NK-92 (cell line): ENCODE data around the gene GH2.

Experiments used
- DNase-seq: peaks from one replicate; lab custom pipeline; 2025; ENCODE audit not compliant: unreplicated experiment; lab: John Stamatoyannopoulos, UW

Gene GH2

DNA sequence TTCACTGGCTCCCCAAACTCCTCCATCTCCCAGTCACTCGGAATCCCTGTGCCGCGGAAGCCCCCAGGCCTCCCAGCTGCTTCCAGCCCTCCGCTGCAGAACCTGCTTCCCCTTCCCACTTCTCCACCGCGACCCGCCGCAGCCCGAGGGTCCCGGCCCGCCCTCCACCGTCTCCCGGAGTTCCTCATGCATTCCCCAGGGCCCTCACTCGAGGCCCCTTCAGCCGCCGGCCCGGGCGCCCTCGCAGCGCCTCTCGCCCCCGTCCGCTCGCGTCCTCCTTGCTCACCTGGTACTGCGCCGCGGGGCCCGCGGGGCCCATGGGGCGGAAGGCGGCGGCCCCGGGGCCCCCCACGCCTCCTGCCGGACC is 39.6 kb downstream of the GH2 start:
- DNase-seq = no peak

DNA sequence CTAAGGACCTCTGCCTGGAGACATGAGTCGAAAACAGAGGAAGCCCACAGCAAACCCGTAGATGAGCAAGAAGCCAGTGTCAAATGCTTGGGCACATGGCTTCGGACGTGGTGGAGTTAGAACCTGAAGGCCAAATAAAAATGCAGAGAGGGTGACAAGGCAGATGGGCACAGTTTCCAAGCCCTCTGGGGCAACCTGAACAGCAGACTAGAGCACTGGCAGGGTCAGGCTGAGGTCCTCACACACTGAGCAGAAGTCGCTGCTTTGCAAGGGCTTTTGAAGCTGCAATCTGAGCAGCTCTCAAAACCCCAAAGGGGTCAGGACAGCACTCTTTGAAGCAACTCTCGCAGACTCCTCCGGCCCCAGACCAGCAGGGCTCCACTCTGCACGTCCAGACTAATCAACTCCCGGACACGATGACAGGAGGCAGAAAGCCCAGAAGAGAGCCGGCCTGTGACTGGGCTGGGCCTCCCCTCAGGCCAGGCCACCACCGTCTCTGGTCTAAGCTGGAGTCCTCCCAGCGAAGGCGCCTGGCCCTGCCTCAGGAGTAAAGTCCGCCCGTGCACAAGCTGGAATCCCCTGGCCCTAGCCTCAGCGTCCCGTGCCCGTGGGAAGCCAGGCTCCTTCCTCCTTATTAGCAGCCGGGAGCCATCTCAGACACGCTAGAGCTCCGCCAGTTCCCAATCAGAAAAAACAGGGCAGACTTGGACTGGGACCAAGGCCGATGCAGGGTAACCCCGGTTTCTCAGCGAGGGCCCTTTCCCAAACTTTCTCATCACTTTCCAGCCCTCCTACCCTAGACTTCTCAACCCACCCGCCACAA is 40.2 kb downstream of the GH2 start:
- DNase-seq = no peak

DNA sequence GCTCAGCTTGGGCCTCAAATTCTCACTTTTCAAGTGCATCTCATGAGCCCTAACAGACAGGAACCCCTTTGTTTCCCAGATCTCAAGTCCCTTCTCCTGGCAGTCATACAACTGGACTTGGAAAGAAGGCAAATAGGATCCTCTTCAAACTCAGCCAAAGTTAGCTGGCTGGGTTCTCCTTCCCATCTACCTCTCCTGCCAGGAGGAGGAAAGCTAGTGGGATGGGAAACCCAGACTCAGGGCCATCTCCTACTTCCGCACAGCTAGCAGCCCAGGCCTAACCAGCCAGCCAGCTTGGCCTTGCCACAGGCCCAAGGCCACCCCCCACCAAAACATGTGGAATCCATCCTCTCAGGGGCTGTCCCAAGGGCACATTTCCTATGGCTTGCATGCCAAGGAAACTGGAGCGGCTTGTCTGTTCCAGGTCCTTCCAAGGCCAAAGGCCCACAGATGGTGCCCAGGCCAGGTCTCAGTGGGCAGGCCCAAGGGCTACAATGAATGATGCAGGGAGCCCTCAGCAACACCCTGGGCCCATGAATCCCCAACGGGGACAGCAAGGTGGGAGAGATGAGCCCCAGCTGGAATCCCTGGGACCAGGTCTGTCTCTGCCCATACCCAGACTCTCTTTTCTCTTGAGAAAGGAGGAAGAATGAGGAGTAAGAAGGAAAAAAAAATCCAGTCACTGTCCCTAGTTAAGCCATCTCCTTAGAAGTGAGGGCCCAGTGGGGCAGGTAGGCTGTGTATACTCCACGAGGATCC is 41.0 kb downstream of the GH2 start:
- DNase-seq = no peak

DNA sequence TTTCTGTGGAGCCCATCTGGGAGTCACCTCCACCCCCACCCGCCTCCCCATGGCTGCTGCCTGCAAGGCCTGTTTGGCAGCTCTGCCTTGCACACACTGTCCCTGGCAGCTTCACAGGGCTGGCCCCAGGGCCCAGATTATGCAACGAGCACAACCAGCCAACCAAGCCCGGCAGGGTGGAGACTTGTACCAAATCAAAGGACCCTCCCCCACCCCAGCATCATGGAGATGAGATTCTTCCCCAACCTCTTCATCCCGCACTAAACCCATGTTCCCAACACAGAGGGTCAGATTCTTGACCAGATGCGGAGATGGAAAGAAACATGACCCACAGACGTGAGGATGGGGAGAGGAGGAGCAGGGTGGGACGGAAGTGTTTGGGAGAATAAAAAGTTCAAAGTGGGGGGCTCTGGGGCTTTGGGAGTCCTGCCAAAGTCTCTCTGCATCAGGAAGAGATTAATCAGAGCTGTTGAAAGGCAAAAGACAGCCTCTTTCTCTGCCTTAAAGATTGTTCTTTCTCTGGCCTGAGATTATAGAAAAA is 43.0 kb downstream of the GH2 start:
- DNase-seq = no peak

DNA sequence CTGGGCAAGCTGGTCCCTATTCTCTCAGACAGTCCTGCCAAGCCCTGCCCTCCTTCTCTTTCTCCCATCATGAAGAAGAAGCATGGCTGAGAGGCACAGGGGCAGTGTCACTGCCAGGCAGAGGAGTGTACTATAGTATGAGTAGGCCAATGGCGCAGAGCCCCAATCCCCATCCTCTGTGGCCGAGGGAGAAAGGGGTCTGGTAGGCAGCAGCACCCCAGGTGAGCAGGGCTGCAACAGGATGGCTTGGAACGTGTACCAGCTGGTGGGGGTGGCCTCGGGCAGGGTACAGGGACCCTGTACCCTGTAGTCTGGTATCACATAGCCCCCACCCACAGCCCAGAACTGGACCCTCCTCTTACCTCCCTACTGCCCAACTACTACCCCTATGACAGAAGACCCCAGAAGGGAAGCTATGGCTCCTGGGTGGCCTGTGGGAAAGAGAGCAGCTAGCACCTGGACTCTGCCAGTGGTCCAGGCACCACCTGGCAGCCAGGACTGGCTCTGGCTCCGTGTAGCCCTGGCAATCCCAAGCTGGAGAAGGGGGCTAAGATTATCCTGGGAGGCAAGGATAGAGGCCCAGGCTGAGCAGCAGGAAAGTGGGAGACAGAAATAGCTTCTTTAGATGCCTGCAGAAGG is 43.7 kb downstream of the GH2 start:
- no peak for DNase-seq

DNA sequence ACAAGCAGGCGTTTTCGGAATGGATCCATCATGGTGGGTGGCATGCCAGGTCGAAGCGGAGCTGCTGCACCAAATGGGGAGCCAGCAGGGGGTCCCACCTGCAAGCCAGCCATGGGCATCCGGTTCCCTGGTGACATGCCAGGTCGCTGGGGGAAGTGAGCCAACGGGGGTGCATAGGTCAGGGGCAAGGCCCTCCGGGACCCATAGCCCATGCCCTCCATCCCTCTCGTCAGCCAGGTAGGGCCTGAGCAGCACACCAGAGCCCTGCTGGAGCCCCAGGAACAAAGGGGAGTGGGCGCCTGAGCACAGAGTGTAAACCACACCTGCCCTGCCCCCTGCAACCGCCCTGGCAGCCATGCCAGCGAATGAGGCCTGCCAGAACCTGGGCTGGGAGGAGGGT is 44.3 kb downstream of the GH2 start:
- DNase-seq = no peak

DNA sequence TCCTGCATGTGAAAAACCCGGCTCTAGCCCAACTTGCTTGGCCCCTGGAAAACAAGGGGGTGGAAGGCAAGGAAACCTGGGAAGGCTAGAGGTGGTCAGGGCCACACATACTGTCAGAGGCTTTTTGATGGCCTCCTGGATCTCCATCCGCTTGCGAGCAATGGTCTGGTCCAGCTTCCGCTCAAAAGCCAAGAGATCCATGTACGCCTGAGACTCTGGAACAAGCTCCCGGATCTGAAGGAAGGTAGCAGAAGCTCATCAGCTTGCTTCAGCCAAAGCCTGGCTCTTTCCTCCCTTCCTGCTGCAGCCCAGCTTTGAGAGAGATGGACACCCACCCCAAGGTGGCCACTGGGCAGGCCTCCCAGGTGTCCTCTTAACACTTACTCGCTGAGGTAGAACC is 44.9 kb downstream of the GH2 start:
- no peak for DNase-seq

DNA sequence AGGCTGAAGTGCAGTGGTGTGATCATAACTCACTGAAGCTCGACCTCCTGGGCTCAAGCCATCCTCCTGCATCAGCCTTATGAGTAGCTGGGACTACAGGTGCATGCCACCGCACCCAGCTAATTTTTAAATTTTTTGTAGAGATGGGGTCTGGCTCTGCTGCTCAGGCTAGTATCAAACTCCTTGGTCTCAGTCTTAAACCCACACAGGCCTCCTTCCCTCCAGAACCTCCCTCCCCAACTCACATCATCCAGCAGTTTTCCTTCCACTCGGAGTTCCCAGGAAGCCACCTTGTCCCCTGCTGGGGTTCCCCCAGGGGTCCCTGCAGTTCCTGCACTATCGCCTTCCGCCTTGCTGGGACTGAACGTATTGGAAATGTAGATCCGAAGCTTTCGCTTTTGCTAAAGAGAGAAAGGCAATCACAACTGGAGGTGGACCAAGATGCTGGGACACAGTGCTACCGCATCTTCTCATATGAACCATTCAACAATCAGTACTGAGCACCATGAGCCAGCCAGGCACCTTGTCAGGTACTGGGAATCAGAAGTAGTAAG is 46.5 kb downstream of the GH2 start:
- DNase-seq = no peak

DNA sequence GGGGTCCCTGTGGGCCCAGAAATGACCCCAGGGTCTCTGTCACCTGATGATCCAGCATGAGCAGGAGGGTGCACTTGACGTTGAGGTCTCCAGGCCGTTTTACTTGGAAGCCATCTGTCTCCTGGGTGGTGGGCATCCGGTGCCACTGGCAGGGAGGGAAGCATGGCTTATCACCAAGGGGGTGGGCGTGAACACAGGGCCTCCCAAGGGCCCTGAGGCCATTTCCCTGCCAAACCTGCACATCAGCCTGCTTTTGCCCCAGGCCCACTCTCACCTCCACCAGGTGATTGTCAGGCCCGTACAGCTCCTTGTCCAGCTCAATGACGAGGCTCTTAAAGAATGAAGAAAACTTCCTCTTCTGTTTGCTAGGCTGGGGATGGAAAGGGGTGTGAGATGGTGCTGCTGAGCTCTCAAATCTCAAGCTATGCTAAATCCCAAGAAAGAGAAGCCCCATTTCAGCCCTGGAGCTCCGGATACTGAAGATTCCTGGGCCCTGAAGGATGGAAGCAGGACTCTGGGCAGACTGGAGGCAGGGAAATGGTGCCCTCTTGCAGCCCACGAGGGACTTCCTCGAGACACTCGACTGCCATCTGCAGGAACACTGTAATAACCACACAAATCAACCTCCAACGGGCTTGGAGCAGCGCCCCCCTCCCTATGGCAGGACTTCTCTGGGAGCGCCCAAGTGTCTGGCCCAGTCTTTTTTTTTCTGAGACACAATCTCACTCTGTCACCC is 47.1 kb downstream of the GH2 start:
- DNase-seq = no peak

DNA sequence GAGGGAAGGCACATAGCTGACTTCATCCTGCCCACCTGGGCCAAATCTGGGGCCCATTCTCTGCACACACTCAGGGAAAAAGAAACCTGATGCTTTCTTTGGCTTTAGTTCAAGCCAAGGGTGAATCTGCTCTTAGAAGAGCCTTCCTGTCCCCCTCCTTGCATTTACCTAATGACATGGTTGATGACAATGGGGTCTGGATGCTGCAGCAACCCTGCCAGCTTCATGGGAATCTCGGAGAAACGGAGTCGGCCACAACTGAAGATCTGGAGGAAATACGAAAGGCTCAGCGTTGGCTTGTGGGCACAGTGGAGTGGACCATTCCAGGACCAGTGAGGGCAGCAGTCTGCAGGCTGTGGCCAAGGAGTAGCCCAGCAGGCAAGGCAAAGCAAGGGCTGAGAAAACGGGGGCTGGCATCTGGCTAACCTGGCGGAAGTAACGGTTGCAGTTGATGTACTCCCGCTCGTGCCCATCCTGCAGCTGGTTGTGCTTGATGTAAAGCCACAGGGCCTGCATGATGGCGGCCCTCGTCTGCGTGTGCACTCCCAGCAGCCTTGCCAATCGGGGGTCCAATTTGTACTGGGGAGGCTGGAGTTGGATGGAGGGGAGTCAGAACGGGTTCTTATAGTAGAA is 47.9 kb downstream of the GH2 start:
- no peak for DNase-seq

DNA sequence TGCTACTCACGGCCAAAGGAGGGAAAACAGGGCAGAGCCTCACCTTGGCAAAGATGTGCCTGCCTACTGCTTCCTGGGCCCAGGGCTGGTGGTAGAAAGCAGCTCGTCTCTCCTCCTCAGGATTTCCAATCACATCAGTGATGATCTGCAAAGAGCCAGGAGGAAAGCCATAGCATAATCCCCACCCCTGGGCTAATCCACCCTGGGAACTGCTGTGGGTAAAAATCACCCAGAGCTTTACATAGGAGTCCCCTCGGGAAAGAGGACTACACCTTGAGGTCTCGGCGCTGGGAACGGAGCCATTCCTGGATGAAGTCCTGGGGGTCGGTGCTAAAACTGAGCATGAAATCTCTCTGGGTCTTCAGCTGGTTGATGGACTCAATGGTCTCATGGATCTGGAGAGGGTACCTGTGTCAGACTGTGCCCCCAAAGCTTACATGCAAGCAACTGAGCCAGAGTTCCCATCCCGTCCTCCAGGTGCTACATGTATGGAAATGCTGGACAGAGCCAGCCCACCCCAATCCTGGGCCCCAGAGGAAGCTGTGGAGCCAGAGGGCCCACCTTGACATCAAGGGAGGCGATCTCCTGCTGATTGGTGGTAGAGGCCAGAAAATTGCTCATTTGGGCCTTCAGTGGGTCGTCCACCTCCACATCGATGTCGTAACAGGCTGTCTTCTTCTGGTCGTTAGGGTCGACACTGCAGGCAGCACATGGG is 48.6 kb downstream of the GH2 start:
- DNase-seq = no peak

DNA sequence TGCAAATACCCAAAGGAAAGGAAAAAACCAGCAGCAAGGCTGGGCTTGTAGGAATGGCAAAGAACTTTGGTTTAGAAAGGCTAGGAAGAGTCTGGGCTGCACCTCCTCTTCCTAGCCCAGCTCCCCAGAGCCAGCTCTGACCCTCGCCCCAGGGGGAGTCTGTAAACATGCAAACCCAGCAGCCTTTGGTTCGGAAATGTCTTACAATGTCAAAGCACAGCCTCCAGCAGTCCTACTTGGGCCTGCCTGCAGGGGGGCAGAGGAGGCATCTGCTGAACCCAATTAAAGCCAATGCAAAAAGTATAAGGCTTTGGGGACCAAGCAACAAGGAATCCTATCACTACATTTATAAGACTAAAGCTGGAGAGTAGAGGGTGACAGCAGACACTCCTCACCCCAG is 49.3 kb downstream of the GH2 start:
- no peak for DNase-seq

DNA sequence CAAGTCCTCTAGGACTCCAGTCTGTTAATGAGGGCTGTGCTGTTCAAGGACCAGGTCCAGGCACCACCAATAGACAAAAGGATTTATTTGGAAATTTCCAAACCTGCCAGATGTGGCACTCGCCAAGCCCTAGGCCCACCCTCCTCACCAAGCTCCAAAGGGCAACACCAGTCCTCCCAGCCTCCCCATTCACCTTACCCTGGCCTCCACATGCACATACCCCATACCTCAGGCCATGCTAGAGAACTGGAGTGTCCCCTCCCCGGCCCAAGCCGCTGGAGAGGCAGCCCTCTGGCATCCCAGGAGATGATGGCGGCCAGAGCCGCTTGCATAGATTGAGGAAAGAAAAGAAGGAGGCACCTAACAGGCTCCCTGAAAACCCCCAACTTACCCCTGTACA is 49.7 kb downstream of the GH2 start:
- no peak for DNase-seq

DNA sequence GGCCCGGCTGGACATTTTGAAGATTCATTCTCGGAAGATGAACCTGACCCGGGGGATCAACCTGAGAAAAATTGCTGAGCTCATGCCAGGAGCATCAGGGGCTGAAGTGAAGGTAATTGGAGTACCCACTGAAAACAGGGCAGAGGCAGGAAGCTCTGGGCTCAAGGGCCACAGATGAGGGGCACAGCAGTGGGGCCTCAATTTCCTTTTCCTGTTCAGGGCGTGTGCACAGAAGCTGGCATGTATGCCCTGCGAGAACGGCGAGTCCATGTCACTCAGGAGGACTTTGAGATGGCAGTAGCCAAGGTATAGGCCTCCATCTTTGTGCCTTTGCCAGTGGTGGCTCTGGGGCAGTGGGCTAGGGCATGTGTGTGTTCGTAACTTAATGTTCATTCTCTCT is 50.2 kb downstream of the GH2 start:
- DNase-seq = no peak

DNA sequence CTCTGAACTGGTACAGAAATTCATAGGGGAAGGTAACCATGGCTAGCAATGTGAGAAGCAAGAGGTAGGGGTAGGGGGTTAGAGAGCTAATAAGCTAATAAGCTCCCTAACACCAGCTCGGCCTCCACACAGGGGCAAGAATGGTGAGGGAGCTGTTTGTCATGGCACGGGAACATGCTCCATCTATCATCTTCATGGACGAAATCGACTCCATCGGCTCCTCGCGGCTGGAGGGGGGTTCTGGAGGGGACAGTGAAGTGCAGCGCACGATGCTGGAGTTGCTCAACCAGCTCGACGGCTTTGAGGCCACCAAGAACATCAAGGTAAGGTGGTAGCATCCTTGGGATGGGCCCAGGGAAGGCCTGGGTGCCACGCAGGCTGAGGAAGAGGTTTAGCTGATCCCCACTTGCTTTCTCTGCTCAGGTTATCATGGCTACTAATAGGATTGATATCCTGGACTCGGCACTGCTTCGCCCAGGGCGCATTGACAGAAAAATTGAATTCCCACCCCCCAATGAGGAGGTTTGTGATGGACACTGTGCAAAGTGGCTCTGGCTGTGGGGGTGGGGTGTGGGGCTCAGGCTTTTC is 50.7 kb downstream of the GH2 start:
- DNase-seq = no peak

DNA sequence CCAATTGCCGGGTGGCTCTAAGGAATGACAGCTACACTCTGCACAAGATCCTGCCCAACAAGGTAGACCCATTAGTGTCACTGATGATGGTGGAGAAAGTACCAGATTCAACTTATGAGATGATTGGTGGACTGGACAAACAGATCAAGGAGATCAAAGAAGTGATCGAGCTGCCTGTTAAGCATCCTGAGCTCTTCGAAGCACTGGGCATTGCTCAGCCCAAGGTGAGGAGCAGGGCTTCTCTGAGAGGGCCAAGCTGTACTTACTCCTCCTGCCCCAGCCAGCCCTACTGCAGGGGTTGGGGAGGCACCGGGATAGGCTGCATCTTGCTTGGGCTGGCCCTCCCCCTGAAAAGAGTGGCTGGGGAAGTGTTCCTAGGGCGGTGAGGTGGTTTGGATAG is 51.5 kb downstream of the GH2 start:
- DNase-seq = no peak
